GM12864 (cell line): ENCODE results near the gene PYY.
A peak's percentile ranks its signal among the peaks of the same experiment; 100 is the strongest.
"Not testable (repeated sequence)": the region's sequence is repeated elsewhere in the genome, so short reads cannot be mapped to it uniquely, and the experiment has no call there.

ENCODE experiments used
- DNase-seq: peaks from one replicate; pipeline ENCODE4 v3.0.0-alpha.2; 2011; ENCODE audit warnings: low read depth
- H3K4me3 ChIP-seq: 2 replicates; pipeline ENCODE4 v1.5.1; 2011; ENCODE audit warnings: mild to moderate bottlenecking, low read depth, low read length, control low read depth
- TF ChIP-seq, protein P1 (sequence below): IDR thresholded peaks from 2 replicates; pipeline ENCODE4 v1.5.1; 2011; ENCODE audit warnings: low read depth, mild to moderate bottlenecking, moderate library complexity, low read length, control low read depth, inconsistent platforms; ENCODE audit errors: missing control alignments

The PYY gene

DNA sequence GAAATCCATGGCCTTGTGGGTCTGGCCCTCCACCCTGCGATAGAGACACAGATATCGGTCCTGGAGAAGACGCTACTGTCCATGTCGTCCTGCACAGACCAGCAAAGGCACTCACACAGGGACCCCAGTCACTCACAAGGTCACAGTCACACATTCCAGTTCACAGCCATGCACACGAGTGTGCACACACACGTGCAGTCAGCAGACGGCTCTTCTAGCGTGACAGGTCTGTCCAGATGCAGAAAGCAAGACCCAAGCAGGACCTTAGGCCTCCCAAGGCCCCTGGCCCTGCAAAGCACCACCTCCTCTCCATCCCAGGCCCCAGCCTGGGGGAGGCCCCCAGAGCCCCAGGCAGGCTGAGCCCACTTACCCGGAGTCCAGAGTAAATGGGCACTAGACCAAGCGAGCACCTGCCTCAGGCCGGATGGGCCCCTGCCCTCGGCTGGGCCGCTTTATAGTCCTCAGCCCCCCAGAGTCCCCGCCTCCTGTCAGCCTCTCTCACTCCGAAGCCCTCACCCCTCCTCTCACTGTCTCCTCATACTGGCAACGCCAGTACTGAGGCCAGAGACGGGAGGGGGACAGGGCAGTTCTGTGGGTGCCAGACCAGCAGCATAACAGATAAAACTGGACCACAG, 11.6 kb downstream of the PYY start, which contains the start of gene PPY:
TSS of gene PPY (minus strand) at position 426 of the 635 bp plus-strand sequence. CDS start 822 bp downstream, outside the sequence.
- H3K4me3 ChIP-seq = no peak within 1 kb of the TSS
- no peak for DNase-seq
- TF ChIP-seq, protein P1, sequence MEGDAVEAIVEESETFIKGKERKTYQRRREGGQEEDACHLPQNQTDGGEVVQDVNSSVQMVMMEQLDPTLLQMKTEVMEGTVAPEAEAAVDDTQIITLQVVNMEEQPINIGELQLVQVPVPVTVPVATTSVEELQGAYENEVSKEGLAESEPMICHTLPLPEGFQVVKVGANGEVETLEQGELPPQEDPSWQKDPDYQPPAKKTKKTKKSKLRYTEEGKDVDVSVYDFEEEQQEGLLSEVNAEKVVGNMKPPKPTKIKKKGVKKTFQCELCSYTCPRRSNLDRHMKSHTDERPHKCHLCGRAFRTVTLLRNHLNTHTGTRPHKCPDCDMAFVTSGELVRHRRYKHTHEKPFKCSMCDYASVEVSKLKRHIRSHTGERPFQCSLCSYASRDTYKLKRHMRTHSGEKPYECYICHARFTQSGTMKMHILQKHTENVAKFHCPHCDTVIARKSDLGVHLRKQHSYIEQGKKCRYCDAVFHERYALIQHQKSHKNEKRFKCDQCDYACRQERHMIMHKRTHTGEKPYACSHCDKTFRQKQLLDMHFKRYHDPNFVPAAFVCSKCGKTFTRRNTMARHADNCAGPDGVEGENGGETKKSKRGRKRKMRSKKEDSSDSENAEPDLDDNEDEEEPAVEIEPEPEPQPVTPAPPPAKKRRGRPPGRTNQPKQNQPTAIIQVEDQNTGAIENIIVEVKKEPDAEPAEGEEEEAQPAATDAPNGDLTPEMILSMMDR = no peak

DNA sequence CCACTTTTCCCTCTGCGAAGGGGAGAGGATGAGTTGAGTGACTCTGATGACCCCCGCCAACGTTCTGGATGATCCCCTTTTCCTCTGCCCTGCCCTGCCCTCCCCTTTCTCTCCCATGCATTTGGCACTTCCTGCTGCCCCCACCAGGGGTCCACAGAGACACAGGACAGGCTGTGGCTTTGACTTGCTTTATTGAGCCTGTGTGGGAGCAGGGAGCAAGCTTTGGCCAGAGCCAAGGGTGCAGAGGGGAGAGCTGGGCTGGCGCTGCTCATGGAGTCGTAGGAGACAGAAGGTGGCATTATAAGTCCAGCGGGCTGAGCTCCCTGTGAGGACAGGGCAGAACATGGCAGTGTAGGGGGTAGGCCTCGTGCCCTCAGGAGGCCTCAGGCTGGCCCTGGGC, 13.1 kb downstream of the PYY start:
- TF ChIP-seq, protein P1 = peak; percentile 46
- DNase-seq = no peak
- no peak overlapping the region for H3K4me3 ChIP-seq

DNA sequence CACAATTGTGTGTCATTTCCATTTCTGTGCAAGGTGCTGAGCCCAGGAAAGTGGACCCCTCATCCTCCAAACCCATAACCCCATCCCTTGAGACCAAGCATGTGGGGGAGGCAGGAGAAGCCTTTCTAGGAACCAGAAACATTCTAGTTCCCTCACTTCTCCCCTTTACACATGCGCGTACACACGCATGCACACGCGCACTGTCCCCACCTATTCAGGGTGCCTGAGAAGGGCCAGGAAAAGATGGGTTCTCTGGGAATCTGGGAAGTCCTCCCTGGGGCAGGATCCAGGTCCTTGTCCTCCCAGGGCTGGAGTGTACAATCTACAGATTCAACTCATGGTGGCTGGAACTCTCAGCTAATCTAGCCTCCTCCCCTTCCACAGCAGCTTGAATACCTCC, 13.9 kb downstream of the PYY start:
- TF ChIP-seq, protein P1 = no peak
- H3K4me3 ChIP-seq = no peak overlapping the region
- DNase-seq = no peak

DNA sequence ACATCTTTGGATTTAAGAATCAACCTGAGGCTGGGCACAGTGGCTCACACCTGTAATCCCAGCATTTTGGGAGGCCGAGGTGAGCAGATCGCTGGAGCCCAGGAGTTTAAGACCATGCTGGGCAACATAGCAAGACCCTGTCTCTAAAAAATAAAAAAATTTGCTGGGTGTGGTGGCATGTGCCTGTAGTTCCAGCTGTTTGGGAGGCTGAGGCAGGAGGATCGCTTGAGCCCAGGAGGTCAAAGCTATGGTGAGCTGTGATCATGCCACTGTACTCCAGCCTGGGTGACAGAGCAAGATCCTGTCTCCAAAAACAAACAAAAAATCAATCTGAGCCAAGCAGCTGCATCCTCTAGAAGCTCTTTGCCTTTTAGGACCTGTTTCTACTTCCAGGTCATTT, 14.3 kb downstream of the PYY start:
- not testable (repeated sequence) for H3K4me3 ChIP-seq, DNase-seq

DNA sequence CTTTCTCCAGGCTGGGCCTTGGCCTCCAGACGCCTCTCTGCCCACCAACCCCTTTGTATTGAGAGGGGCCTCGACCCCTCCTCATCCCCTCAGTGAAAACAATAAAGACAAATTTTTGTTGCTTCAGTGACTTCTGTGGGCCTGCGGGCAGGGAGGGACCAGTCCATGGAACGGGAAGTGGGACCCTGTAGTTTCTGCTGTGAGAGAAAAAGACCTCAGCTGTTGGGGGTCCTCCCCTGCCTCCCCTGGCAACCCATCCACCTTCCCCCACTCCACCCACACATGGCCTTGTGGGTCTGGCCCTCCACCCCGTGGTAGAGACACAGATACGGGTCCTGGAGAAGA, 14.9 kb downstream of the PYY start:
- no peak for DNase-seq
- TF ChIP-seq, protein P1 = no peak
- no peak overlapping the region for H3K4me3 ChIP-seq

DNA sequence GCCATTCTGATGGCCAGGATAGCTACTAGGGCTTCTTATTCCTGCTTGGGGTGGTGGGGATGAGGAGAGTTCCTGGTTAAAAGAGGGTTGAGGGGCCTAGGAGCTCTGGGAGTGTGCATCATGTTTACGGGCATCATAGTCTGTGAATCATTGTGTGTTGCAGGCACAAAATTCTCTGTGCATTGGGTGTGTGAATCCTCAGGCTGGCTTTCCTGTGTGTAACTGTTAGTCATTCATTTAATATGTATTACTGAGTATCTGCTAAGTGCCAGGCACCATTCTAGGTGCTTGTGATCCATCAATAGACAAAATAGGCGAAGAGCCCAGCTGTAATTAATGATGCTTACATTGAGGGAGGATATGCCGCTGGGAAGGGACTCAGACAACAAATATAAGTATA, 17.3 kb downstream of the PYY start:
- TF ChIP-seq, protein P1 = no peak
- no peak for DNase-seq
- no peak overlapping the region for H3K4me3 ChIP-seq

DNA sequence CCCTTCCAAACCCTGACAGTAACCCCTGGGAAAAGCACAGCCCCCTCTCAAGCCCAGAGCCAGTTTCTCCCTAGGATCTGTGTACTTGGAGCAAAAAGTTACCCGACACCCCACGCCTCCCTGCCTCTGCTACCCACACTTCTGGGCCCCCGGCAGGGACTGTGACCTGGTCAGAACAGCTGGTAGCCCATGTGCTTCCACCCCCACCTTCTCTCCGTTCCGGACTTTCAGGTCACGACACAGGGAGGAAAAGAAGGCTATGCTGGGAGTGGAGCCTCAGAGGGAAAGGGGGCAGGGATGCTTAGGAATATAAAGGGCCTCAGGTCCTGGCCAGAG, 17.8 kb downstream of the PYY start:
- DNase-seq = no peak
- TF ChIP-seq, protein P1 = no peak
- H3K4me3 ChIP-seq = no peak overlapping the region
